ENCODE data around the gene TIMM17A.

- no peak for TF ChIP-seq POLR2A (IDR thresholded peaks at IDR 0.05)
- TF ChIP-seq CTCF (IDR thresholded peaks at IDR 0.05) = no peak
Observed at GRCh38 chr1:201942129-201942495, 13.2 kb upstream of the TIMM17A start.
